ENCODE results near the gene FRY. TPM values are rescaled to one million over a fixed set of nuclear protein-coding genes. Genes with fewer than 3 reads are reported as not detected.

FRY gene
- total RNA-seq, 4 donors from 2014 or later: 6.7 to 106 (median 14.1) TPM

DNA sequence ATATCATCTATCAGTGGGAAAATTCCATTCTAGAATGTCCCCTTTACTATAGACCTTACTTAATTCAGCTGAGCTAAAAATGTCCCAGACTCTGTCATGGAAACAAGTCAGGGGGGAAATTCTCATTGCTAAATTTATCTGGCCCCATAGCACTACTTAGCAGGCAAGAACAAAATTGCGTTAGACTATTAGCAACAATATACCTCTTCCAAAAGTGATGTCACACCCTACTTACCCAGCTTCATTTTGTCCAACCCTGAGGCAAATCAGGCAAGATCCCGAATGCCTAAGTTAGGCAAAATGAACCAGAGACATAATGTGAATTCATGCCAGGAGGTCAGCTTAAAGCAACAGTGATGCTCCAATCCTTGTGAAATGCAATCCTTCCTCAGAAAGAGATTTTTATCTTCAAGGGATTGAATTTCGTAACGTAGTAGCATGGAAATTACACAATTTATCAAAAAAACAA is 93.7 kb downstream of the FRY start:
- Histone ChIP-seq H3K9me3 (no peaks in the 10 kb centered on the region), H3K27ac (peak overlapping the region in 1 of 4 donors; percentile 17), H3K4me1 (no peaks in the 10 kb centered on the region), H3K36me3 (no peaks in the 10 kb centered on the region), H3K4me3 (no peak overlapping the region), H3K27me3 (no peaks in the 10 kb centered on the region)
- TF ChIP-seq POLR2A (IDR thresholded peaks at IDR 0.05): no peak
- no peak for TF ChIP-seq CTCF (IDR thresholded peaks at IDR 0.05)
- DNase-seq: no peak

GRCh38 chr13:32125751-32126150 is 94.2 kb downstream of the FRY start:
- no peak overlapping the region for H3K4me3 ChIP-seq
- no peaks in the 10 kb centered on the region for H3K36me3 ChIP-seq
- no peaks in the 10 kb centered on the region for H3K4me1 ChIP-seq
- TF ChIP-seq CTCF (IDR thresholded peaks at IDR 0.05) (no peak), POLR2A (IDR thresholded peaks at IDR 0.05) (no peak)
- H3K9me3 ChIP-seq: no peaks in the 10 kb centered on the region
- peak overlapping the region in 1 of 4 donors; percentile 17 for H3K27ac ChIP-seq
- H3K27me3 ChIP-seq: no peaks in the 10 kb centered on the region
- DNase-seq: no peak

- H3K27me3 ChIP-seq: no peaks in the 10 kb centered on the region
- TF ChIP-seq POLR2A (IDR thresholded peaks at IDR 0.05) (no peak), CTCF (IDR thresholded peaks at IDR 0.05) (no peak)
- no peaks in the 10 kb centered on the region for H3K36me3 ChIP-seq
Measured at GRCh38 chr13:32126278-32126677, 94.7 kb downstream of the FRY start.

DNA sequence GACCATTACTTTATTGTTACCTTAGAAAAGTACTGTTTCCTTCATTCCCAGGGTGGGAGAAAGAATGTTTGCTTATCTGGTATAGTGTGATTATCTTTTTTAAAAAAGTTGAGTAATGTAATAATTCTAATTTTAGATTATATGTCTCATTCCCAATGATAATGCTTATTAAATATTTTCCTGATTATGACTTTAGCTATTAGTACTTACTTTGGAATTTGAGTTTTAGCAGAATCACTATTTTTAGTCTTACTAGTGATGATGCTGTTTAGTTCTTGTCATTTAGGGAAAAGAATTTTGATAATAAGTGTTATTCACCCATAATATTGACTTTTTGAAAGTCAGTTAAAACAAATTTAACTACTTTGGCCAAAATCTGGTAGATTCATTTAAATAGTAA is 95.2 kb downstream of the FRY start:
- Histone ChIP-seq H3K36me3 (no peaks in the 10 kb centered on the region), H3K27me3 (no peaks in the 10 kb centered on the region), H3K4me1 (no peaks in the 10 kb centered on the region), H3K4me3 (no peak overlapping the region), H3K27ac (no peak overlapping the region), H3K9me3 (no peaks in the 10 kb centered on the region)
- no peak for TF ChIP-seq POLR2A (IDR thresholded peaks at IDR 0.05)
- TF ChIP-seq CTCF (IDR thresholded peaks at IDR 0.05): no peak
- DNase-seq: no peak

More at GRCh38 chr13:32126278-32126677, 94.7 kb downstream of the FRY start:
- no peaks in the 10 kb centered on the region for H3K4me1 ChIP-seq
- no peak for DNase-seq
- no peaks in the 10 kb centered on the region for H3K9me3 ChIP-seq
- no peak overlapping the region for H3K27ac ChIP-seq
- no peak overlapping the region for H3K4me3 ChIP-seq

GRCh38 chr13:32127691-32128090 is 96.1 kb downstream of the FRY start:
- Histone ChIP-seq H3K36me3 (no peaks in the 10 kb centered on the region), H3K27me3 (no peaks in the 10 kb centered on the region), H3K4me1 (no peaks in the 10 kb centered on the region), H3K9me3 (no peaks in the 10 kb centered on the region), H3K4me3 (no peak overlapping the region), H3K27ac (no peak overlapping the region)
- no peak for DNase-seq
- TF ChIP-seq POLR2A (IDR thresholded peaks at IDR 0.05) (no peak), CTCF (IDR thresholded peaks at IDR 0.05) (no peak)

All from Peyer's patch (tissue), 4 donors.